ES-I3 (cell line): ENCODE results near the gene EHMT1.

Experiments used
- H3K36me3 ChIP-seq: 2 replicates; pipeline ENCODE4 v1.6.1; 2013; ENCODE audit warnings: mild to moderate bottlenecking, low read length, control low read depth, moderate library complexity; ENCODE audit not compliant: insufficient read depth
- H3K4me1 ChIP-seq: 2 replicates; pipeline ENCODE4 v1.6.1; 2013; ENCODE audit warnings: mild to moderate bottlenecking, control low read depth, low read length; ENCODE audit not compliant: insufficient read depth
- H3K9ac ChIP-seq: 2 replicates; pipeline ENCODE4 v1.6.1; 2013; ENCODE audit warnings: low read depth, mild to moderate bottlenecking, low read length, moderate library complexity
- H3K9me3 ChIP-seq: 2 replicates; pipeline ENCODE4 v1.6.1; 2013; ENCODE audit warnings: mild to moderate bottlenecking, low read length, moderate library complexity; ENCODE audit not compliant: control insufficient read depth, insufficient read depth

Gene EHMT1

DNA sequence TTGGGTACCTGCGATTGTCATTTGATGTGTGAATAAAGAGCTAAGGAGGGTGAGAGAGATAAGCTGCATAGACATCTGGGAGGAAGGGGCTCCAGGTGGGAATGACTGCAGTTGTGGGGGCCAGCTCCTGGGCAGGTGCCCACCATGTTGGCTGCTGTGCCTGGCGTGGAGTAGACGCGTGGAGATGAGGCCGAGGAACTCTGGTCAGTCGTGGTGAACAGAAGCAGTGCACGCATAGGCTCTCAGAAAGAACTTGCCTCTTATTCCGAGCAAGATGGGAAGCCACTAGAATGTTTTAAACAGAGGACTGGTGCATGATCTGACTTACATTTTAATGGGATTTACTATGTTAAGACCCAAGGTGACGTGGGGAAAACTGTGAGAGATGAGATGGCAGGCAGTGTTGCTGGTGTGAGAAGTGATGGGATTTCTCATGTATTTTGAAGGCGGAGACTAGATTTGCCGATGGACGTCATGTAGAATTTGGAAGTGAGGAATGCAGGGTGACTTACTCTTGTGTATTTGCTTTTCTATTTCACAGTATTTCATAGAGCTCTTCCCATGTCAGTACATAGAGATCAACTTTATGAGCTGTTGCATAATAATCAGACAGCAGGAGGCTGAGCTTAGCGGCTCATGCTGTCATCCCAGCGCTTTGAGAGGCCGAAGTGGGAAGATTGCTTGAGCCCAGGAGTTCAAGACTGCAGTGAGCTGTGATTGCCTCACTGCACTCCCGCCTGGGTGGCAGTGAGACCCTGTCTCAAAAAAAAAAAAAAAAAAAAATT is 71.1 kb downstream of the EHMT1 start:
- Histone ChIP-seq H3K4me1 (no peaks in the 10 kb centered on the region), H3K9ac (no peak overlapping the region), H3K9me3 (no peaks in the 10 kb centered on the region), H3K36me3 (no peaks in the 10 kb centered on the region)

- H3K9ac ChIP-seq = no peak overlapping the region
- peaks cover 5% of the 10 kb centered on the region for H3K4me1 ChIP-seq
- H3K9me3 ChIP-seq = no peaks in the 10 kb centered on the region
- H3K36me3 ChIP-seq = no peaks in the 10 kb centered on the region
Observed at GRCh38 chr9:137690930-137691645, 72.3 kb downstream of the EHMT1 start.

DNA sequence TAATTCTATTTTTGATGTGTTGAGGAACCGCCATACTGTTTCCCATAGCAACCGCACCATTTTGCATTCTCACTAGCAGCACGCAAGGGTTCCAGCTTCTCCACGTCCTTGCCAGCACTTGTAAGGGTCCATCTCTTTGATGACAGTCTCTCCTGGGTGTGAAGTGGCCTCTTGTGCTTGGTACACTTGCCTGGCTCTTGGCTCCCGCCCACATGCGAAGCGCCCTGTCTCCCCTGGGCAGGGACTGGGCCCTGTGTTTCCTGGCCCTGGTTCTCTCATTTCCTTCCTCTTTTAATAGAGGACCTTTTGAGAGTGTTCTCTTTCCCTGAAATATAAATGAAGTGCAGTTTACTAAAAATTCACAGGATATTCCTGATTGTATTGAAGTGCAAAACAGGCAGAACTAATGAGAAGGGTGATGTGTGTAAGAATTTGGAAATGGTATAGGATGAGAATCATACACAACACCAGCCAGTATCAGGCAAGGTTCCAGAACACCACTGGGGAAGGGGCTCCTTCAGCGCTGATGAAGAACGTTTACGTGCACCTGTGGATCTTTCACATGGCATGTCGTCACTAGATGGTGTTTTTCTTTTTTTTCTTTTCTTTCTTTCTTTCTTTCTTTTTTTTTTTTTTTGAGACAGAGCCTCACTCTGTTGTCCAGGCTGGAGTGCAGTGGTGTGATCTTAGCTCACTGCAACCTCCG is 73.0 kb downstream of the EHMT1 start:
- H3K4me1 ChIP-seq = peaks cover 5% of the 10 kb centered on the region
- no peak overlapping the region for H3K9ac ChIP-seq
- no peaks in the 10 kb centered on the region for H3K36me3 ChIP-seq
- H3K9me3 ChIP-seq = no peaks in the 10 kb centered on the region

DNA sequence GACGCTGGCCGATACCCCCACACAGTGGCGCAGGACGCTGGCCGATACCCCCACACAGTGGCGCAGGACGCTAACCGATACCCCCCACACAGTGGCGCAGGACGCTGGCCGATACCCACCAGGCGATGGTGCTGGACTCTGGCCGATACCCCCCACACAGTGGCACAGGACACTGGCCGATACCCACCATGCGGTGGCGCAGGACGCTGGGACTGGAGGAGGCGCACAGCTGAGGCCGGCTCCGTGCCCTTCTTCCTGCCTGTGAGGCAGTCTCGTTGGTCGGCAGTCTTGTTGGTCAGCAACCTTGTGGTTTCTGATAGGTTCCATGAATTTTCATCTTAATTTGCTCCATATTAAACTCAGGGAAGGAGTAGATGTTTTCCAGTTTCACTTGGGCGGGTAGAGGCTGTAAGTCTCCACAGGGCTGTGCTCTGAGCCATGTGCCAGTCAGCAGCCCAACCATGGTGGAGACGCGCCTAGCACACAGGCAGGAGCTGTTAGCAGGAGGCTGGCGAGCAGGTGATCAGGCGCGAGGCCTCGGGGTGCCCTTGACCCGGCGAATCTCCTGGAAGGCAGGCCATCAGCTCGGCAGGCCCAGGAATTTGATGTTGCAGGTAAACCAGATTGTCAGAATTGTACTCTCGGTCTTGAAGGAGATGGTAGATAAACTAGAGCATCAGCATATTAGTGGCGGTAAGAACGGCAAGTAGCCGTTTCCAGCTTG is 75.6 kb downstream of the EHMT1 start:
- H3K9ac ChIP-seq = no peak overlapping the region

DNA sequence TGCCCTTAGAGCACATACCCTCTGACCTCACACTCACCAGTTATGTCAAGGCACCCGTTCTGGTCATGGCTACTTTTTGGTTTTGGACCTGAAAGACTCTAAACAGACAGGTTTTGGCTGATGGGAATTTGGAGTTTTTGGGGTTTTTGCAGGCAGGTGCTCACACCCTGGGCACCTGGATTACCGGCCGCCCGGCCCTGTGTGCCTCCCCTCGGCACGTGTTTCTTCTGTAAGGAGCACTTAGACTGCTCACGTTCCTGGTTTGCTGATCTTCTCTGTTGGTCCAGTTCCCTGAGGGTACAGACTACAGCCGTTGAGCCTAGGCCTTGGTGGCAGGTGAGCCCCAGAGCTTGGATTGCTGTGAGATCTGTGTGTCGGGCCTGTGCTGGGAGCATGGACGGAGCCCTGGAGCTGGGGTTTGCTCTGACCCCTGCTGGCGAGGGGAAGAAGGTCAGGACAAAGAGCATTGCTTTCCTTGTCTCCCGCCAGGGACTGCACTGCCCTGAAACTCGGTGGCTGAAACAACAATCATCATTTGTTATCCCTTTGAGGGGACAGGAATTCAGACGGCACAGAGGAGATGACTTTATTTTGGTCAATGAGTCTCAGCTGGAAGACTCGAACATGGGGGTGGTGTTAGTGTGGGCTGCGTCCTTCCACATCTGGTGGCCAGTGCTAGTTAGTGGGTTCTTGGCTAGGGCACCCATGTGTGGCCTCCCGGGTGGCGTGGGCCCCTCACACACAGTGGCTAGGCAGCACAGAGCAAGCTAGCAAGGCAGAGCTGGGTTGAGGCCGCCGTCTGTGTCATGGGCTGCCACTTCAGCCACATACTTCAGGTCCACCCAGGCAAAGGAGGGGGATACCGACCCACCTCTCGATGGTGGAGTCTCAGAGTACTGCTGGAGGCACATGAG is 76.4 kb downstream of the EHMT1 start:
- H3K9me3 ChIP-seq = no peaks in the 10 kb centered on the region
- peaks cover 5% of the 10 kb centered on the region for H3K4me1 ChIP-seq
- H3K36me3 ChIP-seq = no peaks in the 10 kb centered on the region
- H3K9ac ChIP-seq = no peak overlapping the region

More for the DNA sequence above, 75.6 kb downstream of the EHMT1 start:
- peaks cover 5% of the 10 kb centered on the region for H3K4me1 ChIP-seq
- no peaks in the 10 kb centered on the region for H3K9me3 ChIP-seq
- no peaks in the 10 kb centered on the region for H3K36me3 ChIP-seq

GRCh38 chr9:137696136-137696925 is 77.5 kb downstream of the EHMT1 start:
- H3K9me3 ChIP-seq = peaks cover 5% of the 10 kb centered on the region; the same call in 1 of the 2 replicates
- peaks cover 5% of the 10 kb centered on the region for H3K4me1 ChIP-seq
- H3K36me3 ChIP-seq = no peaks in the 10 kb centered on the region
- no peak overlapping the region for H3K9ac ChIP-seq

DNA sequence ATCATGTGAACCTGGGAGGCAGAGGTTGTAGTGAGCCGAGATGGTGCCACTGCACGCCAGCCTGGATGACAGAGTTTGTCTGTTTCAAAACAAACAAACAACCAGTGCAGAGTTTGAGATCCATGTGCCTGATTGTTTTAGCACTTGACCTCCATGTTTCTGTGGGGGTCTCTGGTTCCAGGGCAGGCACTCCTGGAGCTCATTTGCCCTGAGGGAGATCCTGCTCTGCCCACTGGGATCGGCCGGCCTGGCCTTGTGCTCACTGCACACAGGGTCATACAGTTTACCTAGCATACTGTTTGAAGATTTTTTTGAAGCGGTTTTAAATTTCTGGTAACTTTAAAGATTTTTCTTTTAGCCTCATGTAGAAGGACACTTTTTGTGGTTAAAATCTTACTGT is 78.4 kb downstream of the EHMT1 start:
- peaks cover 8% of the 10 kb centered on the region for H3K9me3 ChIP-seq
- no peaks in the 10 kb centered on the region; the same call in 1 of the 2 replicates for H3K36me3 ChIP-seq
- no peak overlapping the region for H3K9ac ChIP-seq
- H3K4me1 ChIP-seq = peaks cover 5% of the 10 kb centered on the region

DNA sequence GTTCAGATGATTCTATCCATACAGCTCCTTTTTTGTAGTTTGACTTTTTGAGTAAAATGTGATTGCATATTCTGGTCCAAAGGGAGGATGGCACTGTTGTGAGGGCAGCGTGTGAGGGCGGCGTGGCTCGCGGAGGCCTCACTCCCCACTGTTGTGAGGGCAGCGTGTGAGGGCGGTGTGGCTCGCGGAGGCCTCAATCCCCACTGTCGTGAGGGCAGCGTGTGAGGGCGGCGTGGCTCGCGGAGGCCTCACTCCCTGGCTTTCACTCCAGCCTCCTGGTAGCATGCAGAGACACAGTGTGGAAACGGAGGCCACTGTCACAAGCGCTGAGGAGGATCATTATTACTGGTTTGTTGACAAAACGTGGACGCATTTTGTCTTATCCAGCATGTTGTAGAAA is 79.0 kb downstream of the EHMT1 start:
- Histone ChIP-seq H3K36me3 (no peaks in the 10 kb centered on the region; the same call in 1 of the 2 replicates), H3K9me3 (peaks cover 12% of the 10 kb centered on the region), H3K4me1 (peaks cover 5% of the 10 kb centered on the region)

DNA sequence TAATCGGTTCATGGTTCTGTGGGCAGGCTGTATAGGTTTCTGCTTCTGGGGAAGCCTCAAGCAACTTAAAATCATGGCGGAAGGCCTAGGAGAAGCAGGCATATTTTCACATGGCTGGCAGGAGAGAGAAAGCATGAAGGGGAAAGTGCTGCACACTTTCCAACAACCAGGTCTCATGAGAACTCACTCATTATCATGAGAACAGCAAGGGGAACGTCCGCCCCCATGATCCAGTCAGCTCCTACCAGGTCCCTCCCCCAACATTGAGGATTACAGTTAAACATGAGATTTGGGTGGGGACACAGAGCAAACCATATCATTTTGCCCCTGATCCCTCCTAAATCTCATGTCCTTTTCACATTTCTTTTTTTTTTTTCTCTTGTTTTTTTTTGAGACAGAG is 82.1 kb downstream of the EHMT1 start:
- Histone ChIP-seq H3K9me3 (peaks cover 15% of the 10 kb centered on the region), H3K36me3 (no peaks in the 10 kb centered on the region; the same call in 1 of the 2 replicates), H3K4me1 (peaks cover 4% of the 10 kb centered on the region; the same call in 1 of the 2 replicates), H3K9ac (no peak overlapping the region)

More for the DNA sequence above, 79.0 kb downstream of the EHMT1 start:
- no peak overlapping the region for H3K9ac ChIP-seq

- peaks cover 15% of the 10 kb centered on the region for H3K9me3 ChIP-seq
- peaks cover 4% of the 10 kb centered on the region; the same call in 1 of the 2 replicates for H3K4me1 ChIP-seq
- no peak overlapping the region for H3K9ac ChIP-seq
- no peaks in the 10 kb centered on the region; the same call in 1 of the 2 replicates for H3K36me3 ChIP-seq
Observed at GRCh38 chr9:137702615-137703379, 84.0 kb downstream of the EHMT1 start.

- peaks cover 4% of the 10 kb centered on the region; the same call in 1 of the 2 replicates for H3K4me1 ChIP-seq
- H3K9me3 ChIP-seq = peaks cover 15% of the 10 kb centered on the region
- no peak overlapping the region for H3K9ac ChIP-seq
- no peaks in the 10 kb centered on the region; the same call in 1 of the 2 replicates for H3K36me3 ChIP-seq
Observed at GRCh38 chr9:137703842-137704508, 85.2 kb downstream of the EHMT1 start.
